HepG2 (cell line): ENCODE measurements around the gene PACS1. TPM values are rescaled to one million over a fixed set of nuclear protein-coding genes. Genes with fewer than 3 reads are reported as not detected.
A peak's percentile ranks its signal among the peaks of the same experiment; 100 is the strongest.

ENCODE experiments used
- ASH2L ChIP-seq: fragments of 300-600, 200-600 bp; sonication (generic); IDR thresholded peaks from 2 replicates; pipeline ENCODE4 v1.7.0; 2017; ENCODE audit warnings: low read depth, mild to moderate bottlenecking, moderate library complexity, mixed read lengths, low read length; ENCODE audit not compliant: insufficient read length
- HOXA7 ChIP-seq: sonication (generic); formaldehyde crosslinking; IDR thresholded peaks from 2 replicates; pipeline ENCODE4 v1.8.1; 2022; ENCODE audit warnings: mild to moderate bottlenecking, missing genetic modification reagents, moderate library complexity
- LRRFIP1 ChIP-seq: sonication (generic); formaldehyde crosslinking; conservative IDR thresholded peaks from 2 replicates; pipeline ENCODE4 v1.4.0; 2020; ENCODE audit warnings: missing genetic modification reagents
- POGK ChIP-seq: sonication (generic); formaldehyde crosslinking; conservative IDR thresholded peaks from 2 replicates; pipeline ENCODE4 v1.8.0; 2022; ENCODE audit warnings: mild to moderate bottlenecking, moderate library complexity, missing genetic modification reagents
- SALL1 ChIP-seq: sonication (generic); formaldehyde crosslinking; IDR thresholded peaks from 2 replicates; pipeline ENCODE4 v1.8.0; 2022; ENCODE audit warnings: mild to moderate bottlenecking, missing genetic modification reagents
- SP2 ChIP-seq: sonication (generic); formaldehyde crosslinking; IDR thresholded peaks from 2 replicates; pipeline ENCODE4 v1.5.1; 2020; ENCODE audit warnings: mild to moderate bottlenecking, missing genetic modification reagents
- USF2 ChIP-seq, 2 experiments: sonication (generic) in 1 of 2; formaldehyde crosslinking in 1 of 2; IDR thresholded peaks; 2 replicates each; pipeline versions ENCODE4 v1.5.1 to v1.6.1; 2011 to 2020; ENCODE audit warnings: borderline replicate concordance in 1 of 2, low read depth in 1 of 2, low read length in 1 of 2, mild to moderate bottlenecking in 1 of 2, missing genetic modification reagents in 1 of 2, moderate library complexity in 1 of 2
- ZNF780A ChIP-seq: sonication (generic); formaldehyde crosslinking; IDR thresholded peaks from 2 replicates; pipeline ENCODE4 v1.8.0; 2022; ENCODE audit warnings: mild to moderate bottlenecking, missing genetic modification reagents, moderate library complexity
- polyA plus RNA-seq, 8 experiments: library from polyadenylated mRNA; depleted of rRNA in 3 of 8; stranded (reverse) in 7 of 8; unstranded in 1 of 8; fragments of >200 nt; fragmentation: Illumina TruSeq in 4 of 8; extraction: Trizol in 4 of 8; gene quantifications; 2 replicates each; pipeline versions ENCODE4 v1.2.1 to v1.2.3, GENCODE V29; 2011 to 2016; ENCODE audit warnings: low read depth in 4 of 8, missing spikeins in 1 of 8, mixed read lengths in 1 of 8; ENCODE audit not compliant: insufficient read depth in 1 of 8
- total RNA-seq, 5 experiments: library from RNA; depleted of rRNA; stranded (reverse); fragments of >200 nt; fragmentation: Illumina TruSeq; extraction: Trizol; gene quantifications; 2 replicates each; pipeline ENCODE4 v1.2.3, GENCODE V29; 2016; ENCODE audit warnings: low read depth in 1 of 5
- TF ChIP-seq, protein P1 (sequence below): sonication (generic); formaldehyde crosslinking; IDR thresholded peaks from 2 replicates; pipeline ENCODE4 v1.5.0; 2020; ENCODE audit warnings: missing genetic modification reagents
- TF ChIP-seq, protein P2 (sequence below): sonication (generic); formaldehyde crosslinking; IDR thresholded peaks from 2 replicates; pipeline ENCODE4 v1.9.0; 2021; ENCODE audit warnings: mild to moderate bottlenecking, missing genetic modification reagents

Gene PACS1
- total and polyA plus RNA-seq, 2 of the 13 experiments (the other 11 are each of a cell fraction or from before 2014, with no cell fraction given): 7.6 to 8.6 TPM

GRCh38 chr11:66051766-66052663 is 18.1 kb upstream of the PACS1 start, which contains the start of gene SF3B2 (continued):
- TF ChIP-seq LRRFIP1 (CRISPR knock-in tag) (peak; percentile 29; the same call in 1 of the 2 replicates), ZNF780A (CRISPR knock-in tag) (no peak; the same call in 1 of the 2 replicates), SP2 (peak; percentile 95), ASH2L (peak; percentile 86), POGK (CRISPR knock-in tag) (no peak; the same call in 1 of the 2 replicates), HOXA7 (CRISPR knock-in tag) (no peak), SALL1 (CRISPR knock-in tag) (peak; percentile 76; the same call in 1 of the 2 replicates), USF2 (IDR thresholded peaks at IDR 0.05; ENCODE audit: low read depth, low read length) (no peak), USF2 (CRISPR knock-in tag; IDR thresholded peaks at IDR 0.05; ENCODE audit: borderline replicate concordance) (no peak)
- TF ChIP-seq, protein P1, sequence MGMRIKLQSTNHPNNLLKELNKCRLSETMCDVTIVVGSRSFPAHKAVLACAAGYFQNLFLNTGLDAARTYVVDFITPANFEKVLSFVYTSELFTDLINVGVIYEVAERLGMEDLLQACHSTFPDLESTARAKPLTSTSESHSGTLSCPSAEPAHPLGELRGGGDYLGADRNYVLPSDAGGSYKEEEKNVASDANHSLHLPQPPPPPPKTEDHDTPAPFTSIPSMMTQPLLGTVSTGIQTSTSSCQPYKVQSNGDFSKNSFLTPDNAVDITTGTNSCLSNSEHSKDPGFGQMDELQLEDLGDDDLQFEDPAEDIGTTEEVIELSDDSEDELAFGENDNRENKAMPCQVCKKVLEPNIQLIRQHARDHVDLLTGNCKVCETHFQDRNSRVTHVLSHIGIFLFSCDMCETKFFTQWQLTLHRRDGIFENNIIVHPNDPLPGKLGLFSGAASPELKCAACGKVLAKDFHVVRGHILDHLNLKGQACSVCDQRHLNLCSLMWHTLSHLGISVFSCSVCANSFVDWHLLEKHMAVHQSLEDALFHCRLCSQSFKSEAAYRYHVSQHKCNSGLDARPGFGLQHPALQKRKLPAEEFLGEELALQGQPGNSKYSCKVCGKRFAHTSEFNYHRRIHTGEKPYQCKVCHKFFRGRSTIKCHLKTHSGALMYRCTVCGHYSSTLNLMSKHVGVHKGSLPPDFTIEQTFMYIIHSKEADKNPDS (CRISPR knock-in tag): peak; percentile 82
- TF ChIP-seq, protein P2, sequence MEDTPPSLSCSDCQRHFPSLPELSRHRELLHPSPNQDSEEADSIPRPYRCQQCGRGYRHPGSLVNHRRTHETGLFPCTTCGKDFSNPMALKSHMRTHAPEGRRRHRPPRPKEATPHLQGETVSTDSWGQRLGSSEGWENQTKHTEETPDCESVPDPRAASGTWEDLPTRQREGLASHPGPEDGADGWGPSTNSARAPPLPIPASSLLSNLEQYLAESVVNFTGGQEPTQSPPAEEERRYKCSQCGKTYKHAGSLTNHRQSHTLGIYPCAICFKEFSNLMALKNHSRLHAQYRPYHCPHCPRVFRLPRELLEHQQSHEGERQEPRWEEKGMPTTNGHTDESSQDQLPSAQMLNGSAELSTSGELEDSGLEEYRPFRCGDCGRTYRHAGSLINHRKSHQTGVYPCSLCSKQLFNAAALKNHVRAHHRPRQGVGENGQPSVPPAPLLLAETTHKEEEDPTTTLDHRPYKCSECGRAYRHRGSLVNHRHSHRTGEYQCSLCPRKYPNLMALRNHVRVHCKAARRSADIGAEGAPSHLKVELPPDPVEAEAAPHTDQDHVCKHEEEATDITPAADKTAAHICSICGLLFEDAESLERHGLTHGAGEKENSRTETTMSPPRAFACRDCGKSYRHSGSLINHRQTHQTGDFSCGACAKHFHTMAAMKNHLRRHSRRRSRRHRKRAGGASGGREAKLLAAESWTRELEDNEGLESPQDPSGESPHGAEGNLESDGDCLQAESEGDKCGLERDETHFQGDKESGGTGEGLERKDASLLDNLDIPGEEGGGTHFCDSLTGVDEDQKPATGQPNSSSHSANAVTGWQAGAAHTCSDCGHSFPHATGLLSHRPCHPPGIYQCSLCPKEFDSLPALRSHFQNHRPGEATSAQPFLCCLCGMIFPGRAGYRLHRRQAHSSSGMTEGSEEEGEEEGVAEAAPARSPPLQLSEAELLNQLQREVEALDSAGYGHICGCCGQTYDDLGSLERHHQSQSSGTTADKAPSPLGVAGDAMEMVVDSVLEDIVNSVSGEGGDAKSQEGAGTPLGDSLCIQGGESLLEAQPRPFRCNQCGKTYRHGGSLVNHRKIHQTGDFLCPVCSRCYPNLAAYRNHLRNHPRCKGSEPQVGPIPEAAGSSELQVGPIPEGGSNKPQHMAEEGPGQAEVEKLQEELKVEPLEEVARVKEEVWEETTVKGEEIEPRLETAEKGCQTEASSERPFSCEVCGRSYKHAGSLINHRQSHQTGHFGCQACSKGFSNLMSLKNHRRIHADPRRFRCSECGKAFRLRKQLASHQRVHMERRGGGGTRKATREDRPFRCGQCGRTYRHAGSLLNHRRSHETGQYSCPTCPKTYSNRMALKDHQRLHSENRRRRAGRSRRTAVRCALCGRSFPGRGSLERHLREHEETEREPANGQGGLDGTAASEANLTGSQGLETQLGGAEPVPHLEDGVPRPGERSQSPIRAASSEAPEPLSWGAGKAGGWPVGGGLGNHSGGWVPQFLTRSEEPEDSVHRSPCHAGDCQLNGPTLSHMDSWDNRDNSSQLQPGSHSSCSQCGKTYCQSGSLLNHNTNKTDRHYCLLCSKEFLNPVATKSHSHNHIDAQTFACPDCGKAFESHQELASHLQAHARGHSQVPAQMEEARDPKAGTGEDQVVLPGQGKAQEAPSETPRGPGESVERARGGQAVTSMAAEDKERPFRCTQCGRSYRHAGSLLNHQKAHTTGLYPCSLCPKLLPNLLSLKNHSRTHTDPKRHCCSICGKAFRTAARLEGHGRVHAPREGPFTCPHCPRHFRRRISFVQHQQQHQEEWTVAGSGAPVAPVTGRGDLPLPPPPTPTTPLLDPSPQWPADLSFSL: no peak
